ENCODE results near the gene TNS3.

Gene TNS3

DNA sequence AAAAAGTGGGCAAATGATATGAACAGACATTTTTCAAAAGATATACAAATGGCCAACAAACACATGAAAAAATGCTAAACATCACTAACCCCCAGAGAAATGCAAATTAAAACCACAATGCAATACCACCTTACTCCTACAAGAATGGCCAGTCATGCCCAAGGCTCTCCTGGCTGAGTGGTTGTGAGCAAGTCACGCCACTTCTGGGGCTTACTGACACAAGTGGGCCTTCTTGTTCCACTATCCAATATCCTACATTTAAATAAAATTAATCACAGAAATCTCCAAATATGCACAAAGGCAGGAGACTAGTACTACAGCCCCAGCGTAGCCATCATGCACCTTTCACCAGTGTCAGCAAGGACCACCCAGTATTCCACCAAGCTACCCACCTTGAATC lies 181.9 kb downstream of the TNS3 start:
- no peak for DNase-seq

DNA sequence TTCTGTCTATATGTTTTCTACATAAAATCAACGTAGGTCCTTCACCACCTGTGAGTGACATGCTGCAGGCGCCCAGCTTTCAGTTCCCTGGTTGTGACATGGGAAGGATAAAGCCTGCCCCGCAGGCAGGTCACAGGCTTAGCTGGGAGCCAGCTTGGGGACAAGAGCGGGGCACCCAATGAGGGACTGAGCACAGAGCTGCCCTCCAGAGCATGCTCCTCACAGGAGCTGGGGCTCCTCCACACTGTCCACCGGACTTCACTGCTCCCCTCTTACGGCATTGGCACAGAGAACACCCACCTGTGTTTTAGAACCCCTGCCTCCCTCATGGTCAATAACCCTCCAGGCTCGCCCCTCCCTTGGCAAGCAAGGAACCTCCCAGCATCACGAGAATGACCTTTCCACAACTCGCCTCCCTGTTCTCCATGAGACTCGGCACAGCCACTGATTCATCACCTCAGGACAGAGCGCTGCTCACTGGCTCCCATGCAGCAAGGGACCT lies 187.1 kb downstream of the TNS3 start:
- DNase-seq, result no peak

DNA sequence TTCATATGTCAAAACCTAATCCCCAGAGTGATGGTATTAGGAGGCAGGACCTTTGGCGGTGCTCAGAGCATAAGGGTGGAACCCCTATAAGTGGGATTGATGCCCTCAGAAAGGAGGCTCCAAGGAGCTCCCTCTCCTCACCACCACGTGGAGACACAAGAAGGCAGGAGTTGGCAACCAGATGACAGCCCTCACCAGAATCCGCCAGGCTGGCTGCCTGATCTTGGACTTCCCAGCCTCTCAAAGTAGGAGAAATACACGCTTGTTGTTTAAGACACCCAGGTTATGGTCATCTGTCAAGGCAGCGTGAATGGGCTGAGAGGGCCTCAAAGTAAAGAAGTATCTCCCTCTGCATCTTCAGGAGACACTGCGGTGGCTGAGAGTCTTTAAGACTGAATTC lies 187.7 kb downstream of the TNS3 start:
- DNase-seq, result no peak

DNA sequence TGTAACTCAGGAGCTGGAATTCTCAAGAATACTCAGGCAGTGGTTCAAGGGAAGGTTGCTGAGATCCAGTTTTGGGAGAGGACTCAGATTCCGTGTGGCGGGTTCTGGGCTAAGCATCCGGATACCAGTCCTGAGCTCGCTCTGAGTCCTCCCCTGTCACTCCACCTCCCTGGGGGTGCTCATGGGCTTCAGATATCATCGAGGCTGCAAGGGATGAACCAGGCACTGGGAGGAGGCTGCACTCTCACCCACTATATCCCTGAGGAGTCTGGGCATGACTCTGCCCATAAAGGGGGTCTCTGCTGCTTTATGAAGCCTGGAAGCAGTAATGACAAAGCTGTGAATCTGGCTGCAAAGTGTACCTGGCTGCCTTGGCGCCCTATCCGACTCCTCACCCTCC lies 188.5 kb downstream of the TNS3 start:
- no peak for DNase-seq

DNA sequence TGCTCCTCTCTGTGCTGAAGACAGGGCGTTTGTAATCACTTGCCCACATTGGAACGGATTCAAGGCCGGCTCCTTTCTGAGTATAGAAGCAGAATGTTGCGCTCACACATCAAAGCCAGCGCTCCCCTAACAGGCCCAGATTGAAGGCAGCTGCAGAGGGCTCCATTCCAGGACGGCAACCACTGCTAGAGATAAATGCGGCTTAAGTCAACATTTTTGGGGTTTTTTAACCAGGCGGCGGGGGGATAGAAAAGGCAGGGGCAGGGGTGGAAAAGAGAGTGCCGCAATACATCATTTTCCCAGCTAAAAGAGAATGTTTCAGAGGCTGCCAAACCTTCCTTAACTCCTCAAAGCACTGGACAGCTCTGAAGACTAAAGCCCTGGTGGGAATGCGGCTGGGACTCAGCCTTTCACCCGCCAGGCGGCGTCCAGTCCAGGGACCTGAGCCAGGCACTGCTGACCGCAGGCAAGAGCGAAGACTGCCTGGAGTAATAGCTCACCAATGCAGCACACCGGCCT lies 189.6 kb downstream of the TNS3 start:
- DNase-seq, result no peak

DNA sequence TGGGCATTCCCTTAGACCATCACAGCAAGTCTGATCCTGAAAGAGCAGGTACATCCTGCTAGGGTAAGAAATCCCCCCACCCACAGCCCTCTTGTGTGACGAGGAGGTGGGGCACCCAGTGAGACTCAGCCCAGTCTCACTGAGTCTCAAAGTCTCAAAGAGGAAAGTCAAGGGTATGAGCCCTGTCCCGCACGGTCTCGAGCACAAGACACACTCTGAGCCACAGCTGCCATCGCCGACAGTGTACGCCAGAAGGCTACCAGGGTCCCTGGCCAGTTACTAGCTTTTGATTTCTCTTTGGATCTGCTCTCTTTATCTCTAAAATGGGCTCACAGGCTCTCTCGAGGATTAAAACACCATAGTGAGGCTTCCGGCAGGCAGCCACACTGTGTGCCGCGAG lies 190.2 kb downstream of the TNS3 start:
- no peak for DNase-seq

DNA sequence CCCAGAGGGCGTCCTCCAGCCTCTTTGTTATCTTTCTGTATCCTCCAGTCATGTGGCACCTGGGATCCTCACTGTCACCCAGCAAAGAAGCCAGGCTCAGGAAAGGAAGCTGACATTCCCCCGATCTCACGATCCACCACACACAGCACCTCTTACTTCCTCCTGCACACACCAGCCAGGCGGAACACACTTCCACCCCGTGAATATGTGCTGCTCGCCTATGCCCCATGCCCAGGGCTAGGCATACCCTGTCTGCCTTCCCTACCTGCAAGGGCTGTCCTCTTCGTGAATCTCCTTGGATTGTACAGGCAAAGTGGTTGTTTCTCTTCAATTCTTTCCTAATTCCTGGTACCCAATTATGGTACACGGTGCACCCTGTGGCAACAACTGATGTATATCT lies 191.0 kb downstream of the TNS3 start:
- DNase-seq, result no peak

DNA sequence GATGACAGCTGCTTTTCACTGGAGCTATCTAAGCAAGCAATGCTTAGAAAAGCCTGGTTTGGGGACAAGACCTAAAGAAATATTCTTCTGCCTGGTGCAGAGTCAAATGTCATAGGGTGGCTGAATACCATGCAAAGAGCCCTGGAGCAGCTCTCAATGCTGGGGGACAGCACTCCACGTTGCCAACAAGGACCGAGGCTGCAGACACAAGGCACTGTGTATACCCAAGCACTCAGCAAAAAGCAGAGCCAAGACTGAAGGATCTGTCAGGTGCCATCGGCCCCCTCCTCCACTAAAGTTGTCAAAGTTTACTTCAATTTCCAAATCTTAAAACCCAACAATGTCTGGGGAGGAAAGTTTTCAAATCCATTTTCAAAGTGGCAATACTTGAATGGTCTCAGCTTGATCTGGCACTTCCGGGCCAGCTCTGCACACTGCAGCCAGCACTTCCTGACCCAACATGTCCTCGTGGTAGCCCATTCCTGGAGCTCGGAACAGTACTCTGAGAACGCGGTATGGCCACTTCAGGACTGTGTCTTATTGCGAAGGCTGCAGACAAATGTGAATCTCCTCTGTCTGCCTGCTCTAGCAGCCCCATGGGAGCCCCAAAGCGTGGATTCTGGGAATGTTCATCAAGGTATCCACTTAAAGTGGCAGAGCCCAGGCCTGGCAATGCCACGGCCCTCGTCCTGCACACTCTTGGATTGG lies 191.8 kb downstream of the TNS3 start:
- no peak for DNase-seq

DNA sequence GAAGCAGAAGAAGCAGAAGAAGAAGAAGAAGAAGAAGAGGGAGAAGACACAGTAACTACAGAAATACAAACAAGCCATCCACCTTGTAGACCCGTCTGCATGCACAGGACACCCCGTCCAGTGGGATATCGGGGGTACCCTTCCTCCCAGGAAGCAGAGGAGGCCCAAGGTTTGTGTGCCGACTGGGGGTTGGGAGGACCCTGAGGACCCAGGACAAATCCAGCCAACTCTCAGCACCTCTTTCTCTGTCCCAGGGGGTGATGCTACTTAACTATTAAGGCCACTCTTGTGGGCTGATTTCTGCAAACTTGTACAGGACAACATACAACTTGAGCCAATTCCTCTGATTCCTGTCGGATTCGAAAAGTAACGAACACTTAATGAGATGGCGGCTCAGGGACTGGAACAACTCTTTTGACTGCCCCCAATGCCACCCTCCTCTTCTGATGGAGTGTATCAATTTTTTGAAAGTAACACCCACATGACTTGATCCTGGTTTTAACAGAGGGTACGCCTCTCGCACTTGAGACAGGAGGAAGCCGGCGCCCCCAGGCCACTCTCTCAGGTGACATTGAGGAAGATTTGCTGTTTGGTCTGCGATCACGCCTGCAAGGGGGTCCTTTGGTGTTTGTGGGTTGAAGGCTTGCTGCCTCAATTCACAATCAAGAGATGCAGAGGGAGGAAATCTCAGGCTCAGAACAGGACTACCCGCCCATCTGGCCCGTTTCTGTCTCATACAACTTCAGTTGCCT lies 192.6 kb downstream of the TNS3 start:
- no peak for DNase-seq

DNA sequence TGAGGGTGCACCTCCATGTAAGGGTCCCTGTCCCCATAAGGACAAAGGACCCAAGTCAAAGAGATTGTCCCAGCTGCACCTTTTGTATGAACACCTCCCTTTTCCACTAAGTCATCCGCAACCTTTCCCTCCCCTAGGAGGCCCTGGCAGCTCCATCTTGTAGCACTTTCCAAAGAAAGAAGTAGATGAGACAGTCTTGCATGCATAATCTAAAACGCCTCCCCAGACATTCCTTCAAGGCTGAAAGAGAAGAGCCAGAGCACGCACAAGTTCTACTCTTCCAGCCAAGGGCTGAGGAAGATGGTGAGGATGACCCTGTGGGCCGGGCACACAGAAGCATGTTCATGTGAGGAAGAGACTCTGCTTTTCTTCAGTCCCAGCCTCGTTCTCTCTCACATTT lies 194.4 kb downstream of the TNS3 start:
- no peak for DNase-seq

DNA sequence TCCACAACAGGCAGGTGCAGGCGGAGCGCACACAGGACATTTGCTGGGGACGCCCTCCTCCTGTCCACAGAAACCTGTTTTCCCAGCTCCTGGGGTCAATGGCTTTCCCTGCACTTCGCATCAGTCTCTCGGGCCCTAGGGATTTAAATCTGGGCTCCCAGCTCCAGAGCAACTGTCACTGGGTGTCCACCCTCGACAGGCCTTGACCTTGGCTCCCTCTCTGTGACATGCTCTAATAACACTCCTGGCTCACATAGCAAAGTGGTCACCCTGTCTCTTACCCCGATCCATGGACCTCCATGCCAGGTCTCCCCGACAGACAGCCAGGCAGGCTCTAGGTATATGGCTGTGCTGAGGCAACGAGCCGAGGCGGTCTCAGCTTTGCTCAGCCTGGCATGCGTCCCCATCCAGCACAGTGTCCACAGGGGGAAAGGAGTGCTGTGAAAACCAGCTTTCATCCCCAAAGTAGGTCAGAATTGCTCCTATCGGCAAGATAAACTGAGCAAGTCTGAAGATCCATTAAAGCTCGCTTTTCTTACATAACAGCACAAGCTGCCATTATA lies 195.6 kb downstream of the TNS3 start:
- no peak for DNase-seq

DNA sequence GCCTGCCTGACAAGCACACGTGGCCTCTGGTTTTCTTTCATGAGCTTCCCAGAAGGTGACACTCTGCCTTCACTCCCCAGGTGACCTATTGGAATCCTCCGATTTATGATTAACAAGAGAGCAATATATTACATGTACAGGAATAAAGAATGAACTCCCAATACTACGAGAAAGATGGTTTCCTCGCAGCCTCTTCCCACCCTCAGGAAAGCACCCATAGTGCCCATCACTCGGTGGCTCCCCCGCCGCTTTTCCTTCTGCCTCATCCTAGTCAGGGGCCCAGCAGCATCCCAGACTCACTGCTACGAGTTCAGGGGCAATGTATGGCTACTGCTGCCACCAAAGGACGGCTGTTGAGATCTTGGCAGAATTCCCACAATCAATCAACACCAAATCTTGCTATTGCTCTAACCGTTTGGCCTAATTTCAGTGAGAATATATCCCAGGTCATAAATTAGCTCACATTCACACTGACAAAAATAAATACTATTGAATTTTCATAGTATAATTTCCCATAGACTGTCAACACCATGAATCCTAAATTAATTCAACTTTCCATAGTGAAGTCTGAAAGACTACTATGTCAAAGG lies 196.3 kb downstream of the TNS3 start:
- no peak for DNase-seq

DNA sequence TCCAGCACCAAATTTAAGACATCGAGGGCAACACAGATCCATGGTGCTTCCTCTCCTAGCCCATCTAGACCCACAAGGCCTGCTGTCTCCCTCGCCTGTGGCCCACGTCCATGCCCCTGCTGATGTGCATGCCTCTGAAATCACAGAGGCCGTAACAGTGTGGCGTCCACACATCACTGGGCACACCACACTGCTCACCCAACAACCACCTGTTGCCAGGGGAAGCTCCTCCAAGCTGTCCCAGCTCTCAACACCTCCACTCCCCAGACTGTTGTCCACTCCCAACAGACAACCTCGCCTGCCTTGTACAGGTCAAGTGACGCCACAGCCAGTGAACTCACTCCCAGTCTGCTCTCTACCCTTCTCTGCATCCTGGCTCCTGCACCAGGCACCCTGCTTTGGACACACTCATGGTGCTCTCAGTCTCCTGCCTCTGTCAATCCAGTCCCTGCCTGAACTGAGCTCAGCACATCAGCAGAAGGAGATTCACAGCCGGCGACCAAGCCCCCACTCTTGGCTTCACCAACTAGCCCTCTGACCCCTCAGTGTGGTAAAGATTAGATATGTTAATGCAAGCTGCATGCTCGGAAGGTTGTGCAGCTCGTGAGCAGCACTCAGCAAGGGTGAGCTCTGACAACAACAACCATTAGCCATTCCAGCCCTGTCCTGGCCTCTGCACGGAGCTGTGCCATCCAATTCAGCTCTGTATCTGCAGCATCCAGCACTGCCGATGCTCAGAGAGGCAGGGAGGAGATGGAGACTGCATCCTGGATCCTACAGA lies 197.0 kb downstream of the TNS3 start:
- no peak for DNase-seq

DNA sequence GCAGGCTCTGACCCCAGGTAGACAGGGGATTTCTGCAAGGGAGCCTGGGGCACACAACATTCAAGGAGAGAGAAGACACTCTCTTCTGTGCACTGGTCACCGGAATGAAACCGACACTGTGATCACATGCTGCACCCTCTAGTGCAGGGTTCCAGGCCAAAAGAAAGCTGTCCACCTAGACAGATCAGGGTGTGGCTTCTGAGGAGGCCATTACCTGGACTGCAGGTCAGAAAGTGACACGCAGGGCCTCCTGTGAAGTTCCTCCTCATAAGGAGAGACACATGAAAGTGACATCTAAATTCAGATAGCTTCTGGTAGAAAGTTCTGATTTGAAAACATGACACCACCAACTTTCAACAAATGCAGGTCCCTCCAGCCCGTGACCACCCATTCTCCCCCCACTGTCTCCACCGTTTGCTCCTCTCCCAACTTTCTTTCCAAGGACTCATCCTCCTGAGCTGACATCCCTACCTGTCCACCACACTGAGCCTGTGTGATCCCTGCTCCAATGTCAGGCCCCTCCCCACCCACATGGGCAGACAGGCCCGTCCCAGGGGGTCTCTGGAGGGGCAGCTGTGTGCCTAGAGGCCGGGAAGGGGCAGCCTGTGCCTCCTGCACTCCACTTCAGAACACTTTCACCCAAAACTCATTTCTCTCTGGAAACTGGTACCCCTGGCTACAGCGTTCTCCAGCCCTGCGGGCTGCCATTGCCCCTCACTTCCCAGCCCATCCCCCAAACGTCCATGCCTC lies 198.0 kb downstream of the TNS3 start:
- DNase-seq, result no peak

DNA sequence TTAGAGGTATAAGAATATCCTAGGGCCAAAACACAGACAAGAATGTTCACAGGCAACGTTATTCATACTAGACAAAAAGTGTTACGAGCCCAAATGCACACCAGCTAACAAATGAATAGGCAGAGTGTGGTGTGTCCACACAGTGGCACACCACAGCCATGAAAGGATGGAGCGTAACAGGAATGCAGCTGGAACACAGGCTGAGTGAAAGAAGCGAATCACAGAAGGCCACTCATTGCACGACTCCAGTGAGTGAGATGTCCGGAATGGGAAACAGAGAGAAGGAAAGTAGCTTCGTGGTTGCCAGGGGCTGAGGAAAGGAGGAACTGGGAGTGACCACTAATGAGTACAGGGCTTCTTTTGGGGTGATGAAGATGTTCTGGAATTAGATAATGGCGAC lies 198.8 kb downstream of the TNS3 start:
- DNase-seq, result no peak

DNA sequence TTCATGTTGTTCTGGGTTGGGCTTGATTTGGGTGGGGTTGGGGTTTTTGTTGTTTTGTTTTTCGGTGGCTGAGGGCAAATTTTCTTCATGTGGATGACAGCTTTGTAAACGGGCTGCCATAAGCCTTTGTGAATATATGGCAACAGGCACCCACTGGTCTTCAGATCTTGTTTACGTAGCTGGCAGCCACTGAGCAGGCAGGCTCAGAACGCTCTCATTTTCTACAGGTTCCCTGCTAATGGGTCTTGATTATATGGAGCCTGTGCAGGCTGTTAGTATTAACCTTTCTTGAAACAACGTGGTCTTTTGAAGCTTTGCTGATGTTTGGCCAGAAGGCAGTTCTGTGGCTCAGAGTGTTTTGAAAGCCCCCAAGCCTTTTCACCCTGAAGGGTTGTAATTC lies 199.7 kb downstream of the TNS3 start:
- no peak for DNase-seq

DNA sequence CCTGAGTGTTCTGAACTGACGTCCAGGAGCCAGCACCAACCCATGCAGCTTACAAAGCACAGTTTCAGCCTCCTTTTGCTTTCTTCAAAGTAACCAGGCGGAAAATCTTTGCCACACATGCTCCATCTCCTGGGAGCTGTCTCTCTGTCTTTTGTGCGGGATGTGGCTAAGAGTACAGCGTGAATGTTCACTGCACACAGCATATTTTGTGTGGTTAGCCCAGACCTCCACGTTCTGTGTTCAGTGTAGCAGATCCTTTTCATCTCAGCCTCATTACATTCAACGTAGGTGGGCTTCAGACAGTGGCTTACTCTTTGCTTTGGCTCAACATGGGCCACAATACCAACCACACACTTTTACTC lies 200.8 kb downstream of the TNS3 start:
- no peak for DNase-seq

DNA sequence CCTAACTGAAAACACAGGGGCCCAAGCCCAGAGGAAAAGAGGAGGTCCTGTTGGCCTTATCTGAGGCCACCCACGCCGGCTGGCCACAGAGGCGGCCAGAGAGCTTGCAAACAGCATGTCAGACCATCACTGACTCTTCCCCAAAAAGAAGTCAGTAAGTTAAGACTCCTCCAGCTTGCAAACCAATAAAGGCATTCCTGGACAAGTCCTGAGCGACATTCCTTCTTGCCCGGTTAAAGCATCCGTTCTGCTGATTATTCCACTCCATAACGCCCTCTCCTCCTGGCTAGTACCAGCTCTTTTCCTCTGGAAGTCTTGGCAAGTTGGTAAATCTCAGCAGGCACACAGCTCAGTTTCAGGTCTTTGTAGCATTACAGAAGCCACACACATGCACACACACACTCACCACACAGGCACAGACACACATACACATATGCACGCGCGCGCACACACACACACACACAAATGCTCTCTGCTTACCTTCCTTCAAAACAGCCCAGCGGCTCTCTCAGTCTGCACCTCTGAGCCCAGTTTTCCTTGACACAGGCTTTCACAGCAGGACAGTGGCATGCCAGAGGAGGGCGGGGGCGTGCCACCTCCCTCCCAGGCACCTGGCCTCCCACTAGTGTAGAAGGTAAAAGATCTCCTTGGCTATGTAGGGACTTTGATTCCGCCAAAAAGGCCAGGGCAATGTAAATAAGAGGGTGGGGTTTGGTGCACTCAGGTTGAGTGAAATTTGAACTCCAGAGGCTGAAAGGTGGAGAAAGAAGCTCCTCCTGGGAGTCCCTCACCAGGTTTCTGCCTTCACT lies 201.4 kb downstream of the TNS3 start:
- DNase-seq, result no peak

DNA sequence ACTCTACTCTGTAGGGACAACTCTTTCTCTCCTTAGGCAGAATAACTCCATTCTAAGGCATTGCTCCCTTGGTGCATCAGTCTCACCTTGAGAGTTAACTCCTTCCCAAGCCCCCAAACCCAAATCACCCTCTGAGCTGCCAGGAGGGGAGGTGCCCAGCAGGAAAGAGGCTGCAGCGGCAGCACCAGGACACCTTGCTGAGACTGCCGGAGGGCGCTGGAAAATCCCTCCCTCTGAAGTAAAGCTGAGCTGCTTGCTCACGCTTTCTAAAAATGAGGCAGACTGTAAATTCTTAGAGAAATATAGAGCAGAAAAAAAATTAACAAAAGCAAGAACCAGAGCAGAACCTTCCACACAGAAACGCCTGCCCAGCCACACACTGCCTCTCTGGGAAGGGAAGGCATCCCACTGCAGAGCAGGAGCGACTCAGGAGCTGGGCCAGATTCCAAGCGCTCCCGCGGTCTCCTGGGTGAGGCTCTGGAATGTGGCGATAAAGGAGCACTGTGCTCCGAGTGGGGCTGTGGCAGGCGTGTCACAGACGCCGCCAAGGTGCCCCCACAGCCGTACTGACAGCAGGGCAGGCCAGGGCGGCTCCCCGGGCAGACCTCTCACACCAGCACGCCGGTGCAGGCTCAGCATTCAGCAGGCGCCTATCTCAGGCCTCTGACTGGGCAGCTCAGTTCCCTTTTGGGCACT lies 202.1 kb downstream of the TNS3 start:
- no peak for DNase-seq

DNA sequence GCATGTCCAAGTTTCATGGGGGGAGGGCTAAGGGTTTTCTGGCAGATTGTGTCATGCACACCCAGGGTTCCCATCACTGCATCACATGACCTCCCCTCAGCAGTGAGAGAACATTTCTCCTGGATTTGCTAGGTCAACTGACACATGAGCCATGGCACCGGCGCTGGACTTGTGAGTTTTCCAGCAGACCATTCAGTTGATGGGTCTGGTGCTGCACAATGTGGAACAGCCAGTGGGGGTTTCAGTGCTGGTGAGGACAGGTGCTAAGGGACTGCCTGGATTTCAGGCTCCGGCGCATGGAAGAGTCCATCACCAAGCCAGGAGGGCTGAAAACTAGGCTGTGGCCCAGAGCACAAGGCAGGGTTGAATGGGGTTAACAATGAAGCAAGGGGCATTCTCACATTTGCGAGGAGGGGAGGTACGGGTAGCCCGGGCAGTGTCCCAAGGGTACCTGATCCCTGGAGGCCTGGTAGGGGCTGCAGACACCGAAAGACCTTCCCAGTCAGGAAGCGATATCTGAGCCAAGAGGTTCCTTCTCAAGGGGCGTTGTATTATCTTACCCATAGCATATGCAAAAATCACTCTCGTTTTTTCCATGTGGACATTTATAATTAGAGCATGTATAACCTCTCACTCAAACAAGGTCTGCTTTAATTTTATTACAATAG lies 203.0 kb downstream of the TNS3 start:
- DNase-seq, result no peak

All from DMS153 (cell line).